ENCODE measurements around the gene ENG. TPM values are rescaled to one million over a fixed set of nuclear protein-coding genes. Genes with fewer than 3 reads are reported as not detected.

The ENG gene
- total RNA-seq, 1 experiment from 2014 or later: 0.76 TPM

DNA sequence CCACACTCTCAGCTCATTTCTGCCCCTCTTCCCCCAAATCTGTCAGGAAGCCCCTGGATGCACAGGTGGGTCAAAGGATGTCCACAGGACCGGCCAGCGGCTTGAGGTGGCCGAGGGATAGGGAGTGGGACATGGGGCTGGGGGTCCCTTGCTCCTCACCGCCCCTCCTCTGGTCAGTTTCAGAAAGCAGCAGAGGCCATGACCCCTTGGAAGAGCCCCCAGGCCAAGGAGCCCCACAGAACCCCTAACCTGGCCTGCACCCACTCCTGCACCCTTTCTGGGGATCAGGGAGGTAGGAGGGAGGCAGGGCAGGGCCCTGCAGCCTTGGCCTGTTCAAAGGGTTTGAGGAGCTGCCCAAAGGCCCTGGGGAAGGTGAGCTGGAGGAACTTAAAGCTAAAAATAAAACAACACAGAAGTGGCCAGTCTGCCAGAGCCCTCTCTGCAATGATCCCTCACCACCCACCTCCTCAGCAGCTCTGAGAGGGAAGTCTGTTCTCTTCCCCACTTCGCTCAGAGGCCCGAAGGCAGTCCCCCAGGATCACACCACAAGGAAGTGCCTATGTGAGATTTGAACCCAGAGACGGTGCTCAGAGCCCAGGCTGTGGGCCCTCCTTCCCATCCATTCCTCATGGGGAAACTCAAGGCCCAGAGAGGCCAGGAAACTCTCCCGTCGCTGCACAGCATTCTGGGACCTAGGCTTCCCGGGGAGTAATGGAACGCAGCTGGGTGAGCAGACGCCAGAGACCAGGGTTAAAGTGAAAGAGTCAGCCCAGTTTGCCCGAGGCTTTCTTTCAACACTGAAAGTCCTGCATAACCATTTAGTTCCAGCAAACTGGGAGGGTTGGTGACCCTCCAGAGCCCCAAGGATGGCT lies 910 bp downstream of the ENG start:
- peaks cover 3 to 11% of the 10 kb centered on the region in 2 experiments; a peak in 2 of 4 replicates for H3K9me3 ChIP-seq (ENCODE audit: control insufficient read depth in 1 of 2, insufficient read depth in 1 of 2, low read depth in 1 of 2, low read length in 2 of 2)
- ChIA-PET RAD21 (ENCODE audit: low non-redundant PET in 1 of 2, low total read pairs in 2 of 2, uncharacterized antibody in 2 of 2, unreplicated experiment in 2 of 2) (no interaction called here), CTCF (no interaction called here), POLR2A (no interaction called here)
- no peak overlapping the region for H3K4me2 ChIP-seq (ENCODE audit: low read length)
- H3K27me3 ChIP-seq (ENCODE audit: insufficient read depth, low read length): no peaks in the 10 kb centered on the region
- no peak overlapping the region for H3K27ac ChIP-seq (ENCODE audit: low read depth, low read length)
- no peaks in the 10 kb centered on the region for H3K36me3 ChIP-seq (ENCODE audit: control insufficient read depth in 1 of 2, insufficient read depth in 2 of 2, low read length in 2 of 2)
- no peak overlapping the region for H2AFZ ChIP-seq (ENCODE audit: low read depth, low read length, poor library complexity, severe bottlenecking)
- H3K9ac ChIP-seq (ENCODE audit: low read length): no peak overlapping the region
- BruUV-seq (replicated peaks): no TSS peak
- H3K4me3 ChIP-seq (replicated peaks in 1 of 2; ENCODE audit: low read depth in 1 of 2, low read length in 2 of 2): no peak overlapping the region
- TF ChIP-seq REST (IDR thresholded peaks at IDR 0.05; ENCODE audit: low read depth) (no peak), CEBPB (IDR thresholded peaks at IDR 0.05; ENCODE audit: low read depth) (no peak), CTCF (IDR thresholded peaks at IDR 0.05 in 2 of 3, conservative IDR thresholded peaks at IDR 0.05 in 1 of 3; ENCODE audit: borderline replicate concordance in 1 of 3, insufficient read depth in 1 of 3, low read depth in 2 of 3, low read length in 2 of 3) (no peak), SRF (IDR thresholded peaks at IDR 0.05; ENCODE audit: low read depth) (no peak), JUND (IDR thresholded peaks at IDR 0.05) (no peak), SP1 (IDR thresholded peaks at IDR 0.05; ENCODE audit: low read depth) (no peak)
- intact Hi-C loops (cut with micrococcal nuclease): no loop called here
- no peaks in the 10 kb centered on the region for H3K79me2 ChIP-seq (ENCODE audit: insufficient read depth, low read length)
- DNase-seq (ENCODE audit: low read depth, low spot score): no peak
- no peaks in the 10 kb centered on the region for H4K20me1 ChIP-seq (ENCODE audit: insufficient read depth)
- H3K9me2 ChIP-seq (ENCODE audit: insufficient read depth): no peaks in the 10 kb centered on the region
- H3K4me1 ChIP-seq (ENCODE audit: control insufficient read depth in 1 of 2, insufficient read depth in 2 of 2, low read length in 2 of 2): no peaks in the 10 kb centered on the region
- no peak for ATAC-seq
